ENCODE results near the gene HMGXB3.
A peak's percentile ranks its signal among the peaks of the same experiment; 100 is the strongest.

The HMGXB3 gene

GRCh38 chr5:150000256-150000989 is at the start of gene HMGXB3, which contains the start of gene TIGD6:
TSS of gene HMGXB3 (plus strand) at chr5:150000739. CDS start at chr5:150004853, 4,114 bp downstream.
TSS of gene TIGD6 (minus strand) at chr5:150000654. CDS start at chr5:149996348, 4,306 bp downstream.
- DNase-seq (ENCODE audit: low read depth, low spot score) = peak; percentile 91

- DNase-seq (ENCODE audit: low read depth, low spot score) = no peak
Measured at GRCh38 chr5:149951138-149951749, 49.3 kb upstream of the HMGXB3 start.

GRCh38 chr5:149953436-149954121 is 47.0 kb upstream of the HMGXB3 start:
- DNase-seq (ENCODE audit: low read depth, low spot score) = no peak

DNA sequence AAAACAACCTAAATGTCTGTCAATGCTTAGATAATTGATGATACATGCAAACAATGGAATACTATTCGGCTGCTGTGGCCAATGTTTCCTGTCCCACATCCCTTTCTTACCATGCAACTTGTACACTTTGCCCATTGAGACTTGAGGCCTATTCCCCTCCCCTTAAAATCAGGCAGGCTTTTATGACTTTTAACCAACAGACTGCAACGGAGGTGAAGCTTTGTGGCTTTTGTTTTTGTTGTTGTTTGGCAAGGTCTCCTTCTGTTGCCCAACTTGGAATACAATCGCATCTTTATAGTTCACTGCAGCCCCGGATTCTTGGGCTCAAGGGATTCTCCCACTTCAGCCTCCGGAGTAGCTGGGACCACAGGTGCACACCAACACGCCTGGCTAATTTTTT is 45.7 kb upstream of the HMGXB3 start:
- DNase-seq (ENCODE audit: low read depth, low spot score) = no peak

GRCh38 chr5:149956685-149957084 is 43.9 kb upstream of the HMGXB3 start:
- no peak for DNase-seq (ENCODE audit: low read depth, low spot score)

GRCh38 chr5:149957855-149958254 is 42.7 kb upstream of the HMGXB3 start:
- no peak for DNase-seq (ENCODE audit: low read depth, low spot score)

DNA sequence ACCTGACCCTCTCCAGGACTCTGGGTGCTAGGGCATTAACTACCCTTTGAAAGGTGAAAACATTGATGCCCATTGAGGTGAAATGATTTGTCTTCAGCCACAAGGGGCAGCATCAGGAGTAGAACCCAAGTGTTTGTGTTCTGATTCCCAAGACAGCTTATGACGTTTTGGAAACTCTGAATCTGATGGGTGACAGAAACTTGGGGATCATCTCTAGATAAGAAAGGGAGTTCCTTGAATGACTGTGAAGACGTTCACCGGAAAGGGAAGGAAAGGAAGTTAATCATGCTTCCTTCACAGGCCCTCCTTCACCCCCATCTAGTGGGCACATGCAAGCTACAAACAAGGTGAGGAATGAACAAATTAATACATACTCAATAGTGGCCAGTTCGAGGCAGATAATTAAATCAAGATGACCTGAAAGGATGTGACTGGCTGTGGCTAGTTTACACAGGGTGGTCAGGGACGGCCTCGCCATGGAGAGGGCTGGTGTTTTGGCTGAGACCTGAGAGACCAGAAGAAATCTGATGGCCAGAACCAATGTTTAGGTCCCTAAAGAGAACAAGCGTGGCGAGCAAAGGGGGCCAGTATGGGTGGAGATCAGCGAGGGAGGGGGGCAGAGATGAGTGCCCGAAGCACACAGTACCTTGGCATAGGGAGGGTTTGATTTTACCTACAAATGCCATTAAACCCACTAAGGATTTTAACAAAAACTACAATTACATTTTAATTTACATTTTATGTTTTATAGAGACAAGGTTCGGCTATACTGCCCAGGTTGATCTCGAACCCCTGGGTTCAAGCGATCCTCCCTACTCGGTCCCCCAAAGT is 40.9 kb upstream of the HMGXB3 start:
- no peak for DNase-seq (ENCODE audit: low read depth, low spot score)

GRCh38 chr5:149960272-149961185 is 40.0 kb upstream of the HMGXB3 start, which contains the start of gene SLC26A2:
TSS of gene SLC26A2 (plus strand) at chr5:149960758. CDS start at chr5:149977653, 16,895 bp downstream.
- DNase-seq (ENCODE audit: low read depth, low spot score) = peak; percentile 94

- DNase-seq (ENCODE audit: low read depth, low spot score) = no peak
Measured at GRCh38 chr5:149961186-149961685, 39.3 kb upstream of the HMGXB3 start.

DNA sequence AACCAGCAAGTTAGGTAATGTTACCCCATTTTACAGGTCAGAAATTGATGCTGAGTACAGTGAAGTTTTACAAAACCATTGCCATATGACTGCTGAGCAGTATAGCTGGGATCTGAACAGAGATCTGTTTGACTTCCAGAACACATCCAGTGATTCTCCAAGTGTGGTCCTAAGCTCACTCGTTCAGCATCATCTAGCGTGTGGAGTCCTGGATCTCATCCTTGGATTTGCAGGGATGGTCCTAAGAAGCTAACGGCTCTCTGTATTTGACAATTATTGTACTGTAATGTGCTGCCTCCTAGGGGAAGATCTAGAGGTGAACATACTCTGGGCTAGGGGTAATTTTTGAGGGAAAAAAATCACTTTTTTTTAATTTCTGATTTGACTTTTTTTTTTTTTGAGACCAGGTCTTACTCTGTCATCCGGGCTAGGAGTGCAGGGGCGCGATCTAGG is 38.6 kb upstream of the HMGXB3 start:
- DNase-seq (ENCODE audit: low read depth, low spot score) = no peak

GRCh38 chr5:149962601-149963300 is 37.8 kb upstream of the HMGXB3 start:
- no peak for DNase-seq (ENCODE audit: low read depth, low spot score)

GRCh38 chr5:149963729-149964128 is 36.8 kb upstream of the HMGXB3 start:
- DNase-seq (ENCODE audit: low read depth, low spot score) = no peak

- no peak for DNase-seq (ENCODE audit: low read depth, low spot score)
Measured at GRCh38 chr5:149966946-149967345, 33.6 kb upstream of the HMGXB3 start.

DNA sequence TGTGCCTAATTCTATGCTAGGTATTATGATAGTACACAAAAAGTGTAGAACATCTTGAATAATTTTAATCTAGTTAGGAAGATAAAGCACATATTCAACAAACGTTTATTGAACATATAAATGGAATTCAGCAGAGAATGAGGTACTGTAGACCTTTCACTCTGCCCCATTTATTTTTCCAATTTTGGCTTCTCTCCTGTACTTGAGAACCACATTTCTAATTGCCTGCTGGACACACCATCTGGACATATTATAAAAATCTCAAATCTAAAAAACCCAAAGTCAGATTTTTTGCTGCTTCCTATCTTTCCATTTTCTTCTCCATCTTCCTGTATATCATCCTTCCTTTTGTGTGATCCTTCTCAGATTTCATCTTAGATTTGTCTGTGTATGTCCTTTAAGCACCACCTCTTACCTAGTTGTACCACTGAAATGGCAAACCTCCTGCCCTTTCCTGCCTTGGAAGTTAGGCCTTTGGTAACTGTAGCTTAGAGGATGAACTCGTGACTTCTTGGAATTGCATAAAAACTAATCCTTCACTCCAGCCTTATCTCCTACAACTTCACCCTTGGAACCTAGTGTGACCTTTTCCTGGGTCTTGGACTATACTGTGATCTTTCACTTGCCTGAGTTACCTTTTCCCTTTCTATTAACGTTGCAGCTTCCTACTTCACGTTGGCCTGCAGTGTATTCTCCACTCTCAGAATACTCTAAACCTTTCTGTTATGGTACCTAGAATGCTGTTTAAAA is 31.2 kb upstream of the HMGXB3 start:
- no peak for DNase-seq (ENCODE audit: low read depth, low spot score)

DNA sequence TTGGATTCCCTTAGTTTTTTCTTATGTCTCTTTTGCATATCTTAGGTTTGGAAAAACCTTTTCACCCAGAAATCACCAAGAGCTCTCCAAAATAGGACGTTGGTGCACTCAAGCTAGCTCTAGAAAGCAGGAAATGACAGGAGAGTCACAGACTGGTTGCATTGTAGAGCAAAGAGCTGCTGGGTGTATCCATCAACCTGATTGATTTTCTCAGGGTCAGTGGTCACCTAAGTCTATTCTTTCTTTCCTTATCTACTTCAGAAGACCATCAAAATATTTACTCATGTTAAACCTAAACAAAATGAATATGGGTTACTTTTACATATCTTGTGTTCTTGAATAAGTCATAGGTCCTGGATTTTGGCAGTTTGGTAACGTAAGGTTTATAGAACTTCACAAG is 25.1 kb upstream of the HMGXB3 start:
- no peak for DNase-seq (ENCODE audit: low read depth, low spot score)

GRCh38 chr5:149979896-149980295 is 20.6 kb upstream of the HMGXB3 start:
- no peak for DNase-seq (ENCODE audit: low read depth, low spot score)

GRCh38 chr5:149981206-149981605 is 19.3 kb upstream of the HMGXB3 start:
- no peak for DNase-seq (ENCODE audit: low read depth, low spot score)

DNA sequence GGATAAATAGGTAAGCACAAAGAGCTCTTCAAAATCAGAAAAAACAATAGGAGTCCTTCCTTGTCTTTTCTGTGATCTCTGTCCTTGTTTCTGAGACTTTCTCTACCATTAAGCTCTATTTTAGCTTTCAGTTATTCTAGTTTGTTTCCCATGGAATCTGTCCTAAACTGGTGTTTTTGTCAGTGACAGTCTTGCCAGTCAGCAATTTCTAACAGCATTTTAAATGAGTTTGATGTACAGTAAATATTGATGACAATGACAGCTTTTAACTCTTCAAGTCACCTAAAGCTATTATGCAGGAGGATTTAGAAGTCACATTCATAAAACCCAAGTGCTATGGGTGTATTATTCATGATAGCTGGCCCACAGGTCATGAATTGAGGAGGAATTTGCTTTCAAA is 18.0 kb upstream of the HMGXB3 start:
- DNase-seq (ENCODE audit: low read depth, low spot score) = no peak

DNA sequence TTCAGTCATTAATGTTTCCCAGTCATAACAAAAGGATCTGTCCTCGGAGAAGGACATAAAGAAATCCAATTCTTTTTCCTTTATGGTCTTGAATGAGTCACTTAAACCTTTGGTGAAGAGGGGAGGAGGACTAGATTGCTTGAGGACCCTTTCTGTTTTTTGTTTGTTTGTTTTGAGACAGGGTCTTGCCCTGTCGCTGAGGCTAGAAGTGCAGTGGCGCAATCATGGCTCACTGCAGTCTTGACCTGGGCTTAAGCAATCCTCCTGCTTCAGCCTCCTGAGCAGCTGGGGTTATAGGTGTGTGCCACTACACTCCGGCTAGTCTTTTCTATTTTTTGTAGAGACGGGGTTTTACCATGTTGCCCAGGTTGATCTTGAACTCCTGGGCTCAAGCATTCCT is 12.4 kb upstream of the HMGXB3 start:
- DNase-seq (ENCODE audit: low read depth, low spot score) = no peak

All from iPS DF 19.7 (cell line).